ENCODE measurements around the gene AHDC1.
A peak's percentile ranks its signal among the peaks of the same experiment; 100 is the strongest.

The AHDC1 gene

GRCh38 chr1:27598295-27598687, 5.7 kb downstream of the AHDC1 start:
- DNase-seq = no peak

- DNase-seq = no peak
Measured at GRCh38 chr1:27597516-27598294, 6.2 kb downstream of the AHDC1 start.

- DNase-seq = no peak
Measured at GRCh38 chr1:27596986-27597385, 7.0 kb downstream of the AHDC1 start.

- DNase-seq = no peak
Measured at GRCh38 chr1:27596261-27596660, 7.7 kb downstream of the AHDC1 start.

GRCh38 chr1:27595597-27595996, 8.3 kb downstream of the AHDC1 start:
- no peak for DNase-seq

GRCh38 chr1:27594564-27595510, 9.1 kb downstream of the AHDC1 start:
- no peak for DNase-seq

GRCh38 chr1:27593678-27594563, 10.0 kb downstream of the AHDC1 start:
- DNase-seq = no peak

- no peak for DNase-seq
Measured at GRCh38 chr1:27592931-27593677, 10.8 kb downstream of the AHDC1 start.

- DNase-seq = no peak
Measured at GRCh38 chr1:27592232-27592930, 11.6 kb downstream of the AHDC1 start.

- DNase-seq = no peak
Measured at GRCh38 chr1:27591622-27592021, 12.3 kb downstream of the AHDC1 start.

GRCh38 chr1:27590917-27591508, 12.9 kb downstream of the AHDC1 start:
- DNase-seq = no peak

GRCh38 chr1:27589841-27590426, 14.0 kb downstream of the AHDC1 start:
- DNase-seq = no peak

- no peak for DNase-seq
Measured at GRCh38 chr1:27589441-27589840, 14.5 kb downstream of the AHDC1 start.

- DNase-seq = peak; percentile 51
Measured at GRCh38 chr1:27588256-27589232, 15.4 kb downstream of the AHDC1 start.

- no peak for DNase-seq
Measured at GRCh38 chr1:27585684-27586083, 18.3 kb downstream of the AHDC1 start.

- DNase-seq = no peak
Measured at GRCh38 chr1:27584453-27584852, 19.5 kb downstream of the AHDC1 start.

GRCh38 chr1:27583479-27583878, 20.5 kb downstream of the AHDC1 start:
- DNase-seq = no peak

GRCh38 chr1:27581823-27582243, 22.1 kb downstream of the AHDC1 start:
- DNase-seq = no peak

GRCh38 chr1:27577504-27578188, 26.3 kb downstream of the AHDC1 start:
- DNase-seq = no peak

All from HCEC 1CT (cell line).